ENCODE results near the gene SAP25. TPM values are rescaled to one million over a fixed set of nuclear protein-coding genes. Genes with fewer than 3 reads are reported as not detected.
"Not testable (repeated sequence)": the region's sequence is repeated elsewhere in the genome, so short reads cannot be mapped to it uniquely, and the experiment has no call there.

The SAP25 gene
- total RNA-seq, 1 donor from 2014 or later, result 2.9 TPM

DNA sequence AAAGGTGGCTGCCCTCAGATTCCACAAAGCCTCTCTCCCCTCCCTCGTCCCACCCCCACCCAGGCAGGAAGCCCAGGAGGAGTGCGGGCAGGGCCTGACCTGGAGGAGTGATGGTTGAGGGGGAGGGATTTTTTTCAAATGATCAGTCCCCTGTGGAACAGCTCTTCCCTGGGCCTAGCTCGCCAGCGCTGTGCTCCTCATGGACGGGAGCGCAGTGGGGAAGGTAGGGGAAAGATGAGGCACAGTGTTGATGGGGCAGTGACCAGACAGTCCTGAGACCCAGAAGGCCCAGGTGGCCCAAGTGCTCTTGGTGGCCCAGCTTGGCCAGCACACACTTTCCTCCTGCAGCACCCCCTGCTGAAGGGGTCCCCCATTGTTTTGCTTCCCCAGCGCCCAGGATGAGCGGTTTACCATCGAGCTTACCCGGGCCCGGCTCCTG lies 8.5 kb downstream of the SAP25 start:
- DNase-seq (ENCODE audit: extremely low spot score in 2 of 2), result no peak
- intact Hi-C loops (cut with DNase I), result loop anchor here (5.0 kb wide), 1 partner anchor 127 kb away; the partner anchor contains the start of gene GIGYF1

GRCh38 chr7:100564405-100564804 lies 9.3 kb downstream of the SAP25 start:
- H3K27ac ChIP-seq; DNase-seq (ENCODE audit: extremely low spot score in 2 of 2): not testable (repeated sequence)
- H3K4me1 ChIP-seq, result peaks cover 18% of the 10 kb centered on the region

More for the DNA sequence above, 8.5 kb downstream of the SAP25 start:
- Histone ChIP-seq H3K36me3 (peaks cover 0 to 8% of the 10 kb centered on the region in 2 donors), H3K9me3 (no peaks in the 10 kb centered on the region), H3K27ac (no peak overlapping the region), H3K4me3 (no peak overlapping the region), H3K27me3 (no peaks in the 10 kb centered on the region), H3K4me1 (peaks cover 26% of the 10 kb centered on the region)
- TF ChIP-seq POLR2AphosphoS5 (IDR thresholded peaks at IDR 0.05; ENCODE audit: insufficient read depth in 1 of 2, low read depth in 1 of 2), result no peak
- no peak for TF ChIP-seq POLR2A (IDR thresholded peaks at IDR 0.05)
- TF ChIP-seq, protein P1, sequence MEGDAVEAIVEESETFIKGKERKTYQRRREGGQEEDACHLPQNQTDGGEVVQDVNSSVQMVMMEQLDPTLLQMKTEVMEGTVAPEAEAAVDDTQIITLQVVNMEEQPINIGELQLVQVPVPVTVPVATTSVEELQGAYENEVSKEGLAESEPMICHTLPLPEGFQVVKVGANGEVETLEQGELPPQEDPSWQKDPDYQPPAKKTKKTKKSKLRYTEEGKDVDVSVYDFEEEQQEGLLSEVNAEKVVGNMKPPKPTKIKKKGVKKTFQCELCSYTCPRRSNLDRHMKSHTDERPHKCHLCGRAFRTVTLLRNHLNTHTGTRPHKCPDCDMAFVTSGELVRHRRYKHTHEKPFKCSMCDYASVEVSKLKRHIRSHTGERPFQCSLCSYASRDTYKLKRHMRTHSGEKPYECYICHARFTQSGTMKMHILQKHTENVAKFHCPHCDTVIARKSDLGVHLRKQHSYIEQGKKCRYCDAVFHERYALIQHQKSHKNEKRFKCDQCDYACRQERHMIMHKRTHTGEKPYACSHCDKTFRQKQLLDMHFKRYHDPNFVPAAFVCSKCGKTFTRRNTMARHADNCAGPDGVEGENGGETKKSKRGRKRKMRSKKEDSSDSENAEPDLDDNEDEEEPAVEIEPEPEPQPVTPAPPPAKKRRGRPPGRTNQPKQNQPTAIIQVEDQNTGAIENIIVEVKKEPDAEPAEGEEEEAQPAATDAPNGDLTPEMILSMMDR (IDR thresholded peaks at IDR 0.05), result no peak

DNA sequence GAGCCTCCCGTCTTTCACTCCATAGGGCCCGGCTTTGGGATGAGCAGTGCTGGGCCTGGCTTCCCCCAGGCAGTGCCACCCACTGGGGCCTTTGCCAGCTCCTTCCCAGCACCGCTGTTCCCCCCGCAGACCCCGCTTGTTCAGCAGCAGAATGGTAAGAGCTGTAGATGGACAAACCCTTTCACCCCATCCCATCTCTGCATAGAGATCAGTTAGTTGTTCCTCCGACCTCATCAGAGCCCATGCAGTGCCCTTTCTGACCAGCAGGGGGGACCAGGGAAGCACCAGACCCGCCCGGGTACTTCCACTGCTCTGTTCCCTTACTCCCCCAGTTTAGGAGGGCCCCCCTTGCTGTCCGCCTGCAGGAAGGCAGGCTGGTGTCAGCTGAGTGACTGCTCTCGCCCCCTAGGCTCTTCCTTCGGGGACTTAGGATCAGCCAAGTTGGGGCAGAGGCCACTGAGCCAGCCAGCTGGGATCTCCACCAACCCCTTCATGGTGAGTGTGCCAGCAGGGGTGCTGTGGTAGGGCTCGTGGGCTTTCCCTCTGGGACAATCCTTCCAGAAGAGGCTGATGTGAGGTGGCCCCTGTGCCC lies 9.8 kb downstream of the SAP25 start:
- Histone ChIP-seq H3K27me3 (no peaks in the 10 kb centered on the region), H3K36me3 (peaks cover 0 to 8% of the 10 kb centered on the region in 2 donors), H3K4me3 (no peak overlapping the region), H3K9me3 (no peaks in the 10 kb centered on the region), H3K27ac (no peak overlapping the region), H3K4me1 (peaks cover 13% of the 10 kb centered on the region)
- no peak for DNase-seq (ENCODE audit: extremely low spot score in 2 of 2)
- intact Hi-C loops (cut with DNase I), result no loop called here
- TF ChIP-seq, protein P1 (IDR thresholded peaks at IDR 0.05), result peak; percentile 91 to 97 (median 95)
- TF ChIP-seq POLR2A (IDR thresholded peaks at IDR 0.05) (no peak), POLR2AphosphoS5 (IDR thresholded peaks at IDR 0.05; ENCODE audit: insufficient read depth in 1 of 2, low read depth in 1 of 2) (peak in 1 of 2 donors; percentile 34)

More at GRCh38 chr7:100564405-100564804, 9.3 kb downstream of the SAP25 start:
- H3K9me3 ChIP-seq; H3K36me3 ChIP-seq; H3K4me3 ChIP-seq; H3K27me3 ChIP-seq; intact Hi-C loops (cut with DNase I): not testable (repeated sequence)

- Histone ChIP-seq H3K27ac (no peak overlapping the region), H3K4me1 (peaks cover 12% of the 10 kb centered on the region), H3K36me3 (peaks cover 0 to 8% of the 10 kb centered on the region in 2 donors), H3K4me3 (no peak overlapping the region), H3K9me3 (no peaks in the 10 kb centered on the region), H3K27me3 (no peaks in the 10 kb centered on the region)
- TF ChIP-seq POLR2A (IDR thresholded peaks at IDR 0.05) (no peak), POLR2AphosphoS5 (IDR thresholded peaks at IDR 0.05; ENCODE audit: insufficient read depth in 1 of 2, low read depth in 1 of 2) (no peak)
- TF ChIP-seq, protein P1 (IDR thresholded peaks at IDR 0.05), result no peak
- intact Hi-C loops (cut with DNase I), result no loop called here
- DNase-seq (ENCODE audit: extremely low spot score in 2 of 2), result no peak
Measured at GRCh38 chr7:100563100-100563564, 10.6 kb downstream of the SAP25 start.

DNA sequence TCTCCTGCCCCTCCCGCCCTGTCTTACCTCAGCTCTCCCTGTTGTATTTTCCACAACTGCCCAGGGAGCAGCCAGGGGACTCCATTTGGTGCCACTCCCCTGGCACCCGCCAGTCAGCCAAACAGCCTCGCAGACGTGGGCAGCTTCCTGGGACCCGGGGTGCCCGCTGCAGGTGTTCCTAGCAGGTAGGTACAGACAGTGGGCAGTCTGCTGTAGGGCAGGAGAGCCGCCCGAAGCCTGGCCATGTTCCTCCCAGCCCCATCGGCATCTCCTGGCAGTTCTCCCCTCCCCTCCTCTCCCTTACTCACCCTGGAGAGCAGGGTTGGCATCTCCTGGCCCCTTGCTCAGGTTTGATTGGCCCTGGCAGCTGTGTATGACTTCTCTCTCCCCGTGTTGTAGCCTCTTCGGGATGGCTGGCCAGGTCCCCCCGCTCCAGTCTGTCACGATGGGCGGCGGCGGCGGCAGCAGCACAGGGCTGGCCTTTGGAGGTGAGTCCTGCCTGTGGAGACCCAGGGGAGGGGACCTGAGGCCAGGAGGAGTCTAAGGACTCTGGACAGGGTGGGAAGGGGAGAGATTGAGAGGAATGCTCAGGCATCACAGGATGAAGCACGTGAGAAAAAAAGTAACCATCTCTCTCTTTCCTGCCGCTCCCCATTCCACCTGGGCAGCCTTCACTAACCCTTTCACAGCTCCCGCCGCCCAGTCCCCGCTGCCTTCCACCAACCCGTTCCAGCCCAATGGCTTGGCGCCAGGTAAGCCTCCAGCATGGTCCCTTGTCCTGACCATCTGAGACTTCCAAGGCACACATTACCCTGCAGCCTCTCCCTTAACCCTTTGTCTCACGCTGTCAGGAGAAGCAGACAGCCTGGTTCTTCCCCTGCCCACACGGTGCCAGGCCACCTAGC lies 11.3 kb downstream of the SAP25 start:
- intact Hi-C loops (cut with DNase I), result no loop called here
- no peak for DNase-seq (ENCODE audit: extremely low spot score in 2 of 2)
- TF ChIP-seq, protein P1 (IDR thresholded peaks at IDR 0.05), result no peak
- no peak for TF ChIP-seq POLR2A (IDR thresholded peaks at IDR 0.05)
- TF ChIP-seq POLR2AphosphoS5 (IDR thresholded peaks at IDR 0.05; ENCODE audit: insufficient read depth in 1 of 2, low read depth in 1 of 2), result no peak
- Histone ChIP-seq H3K27me3 (no peaks in the 10 kb centered on the region), H3K9me3 (no peaks in the 10 kb centered on the region), H3K4me1 (peaks cover 7% of the 10 kb centered on the region), H3K36me3 (peaks cover 0 to 8% of the 10 kb centered on the region in 2 donors), H3K27ac (no peak overlapping the region), H3K4me3 (no peak overlapping the region)
